ENCODE measurements around the gene TNF.

Gene TNF

DNA sequence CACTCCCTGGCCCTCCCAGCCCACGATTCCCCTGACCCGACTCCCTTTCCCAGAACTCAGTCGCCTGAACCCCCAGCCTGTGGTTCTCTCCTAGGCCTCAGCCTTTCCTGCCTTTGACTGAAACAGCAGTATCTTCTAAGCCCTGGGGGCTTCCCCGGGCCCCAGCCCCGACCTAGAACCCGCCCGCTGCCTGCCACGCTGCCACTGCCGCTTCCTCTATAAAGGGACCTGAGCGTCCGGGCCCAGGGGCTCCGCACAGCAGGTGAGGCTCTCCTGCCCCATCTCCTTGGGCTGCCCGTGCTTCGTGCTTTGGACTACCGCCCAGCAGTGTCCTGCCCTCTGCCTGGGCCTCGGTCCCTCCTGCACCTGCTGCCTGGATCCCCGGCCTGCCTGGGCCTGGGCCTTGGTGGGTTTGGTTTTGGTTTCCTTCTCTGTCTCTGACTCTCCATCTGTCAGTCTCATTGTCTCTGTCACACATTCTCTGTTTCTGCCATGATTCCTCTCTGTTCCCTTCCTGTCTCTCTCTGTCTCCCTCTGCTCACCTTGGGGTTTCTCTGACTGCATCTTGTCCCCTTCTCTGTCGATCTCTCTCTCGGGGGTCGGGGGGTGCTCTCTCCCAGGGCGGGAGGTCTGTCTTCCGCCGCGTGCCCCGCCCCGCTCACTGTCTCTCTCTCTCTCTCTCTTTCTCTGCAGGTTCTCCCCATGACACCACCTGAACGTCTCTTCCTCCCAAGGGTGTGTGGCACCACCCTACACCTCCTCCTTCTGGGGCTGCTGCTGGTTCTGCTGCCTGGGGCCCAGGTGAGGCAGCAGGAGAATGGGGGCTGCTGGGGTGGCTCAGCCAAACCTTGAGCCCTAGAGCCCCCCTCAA is 3.1 kb upstream of the TNF start, which contains the start of gene LTA:
TSS of gene LTA (plus strand) at position 249 of the 871 bp plus-strand sequence. CDS start at position 703, 454 bp downstream.
- H3K27me3 ChIP-seq (ENCODE audit: control insufficient read depth in 5 of 5, insufficient read depth in 4 of 5, low read length in 5 of 5) = peaks cover 0 to 4% (median 0%) of the 10 kb centered on the region in 5 donors
- H3K27ac ChIP-seq (ENCODE audit: low read depth, low read length) = no peak within 1 kb of the TSS
- no peak within 1 kb of the TSS for H3K4me3 ChIP-seq (ENCODE audit: low read depth in 1 of 5, low read length in 5 of 5)

GRCh38 chr6:31573239-31574105 is 1.9 kb upstream of the TNF start:
- peaks cover 0 to 27% (median 9%) of the 10 kb centered on the region in 5 donors for H3K4me1 ChIP-seq (ENCODE audit: control insufficient read depth in 5 of 5, insufficient read depth in 5 of 5, low read length in 5 of 5)
- no peak overlapping the region for H3K9ac ChIP-seq (ENCODE audit: low read length in 5 of 5)
- H3K4me3 ChIP-seq (ENCODE audit: low read depth in 1 of 5, low read length in 5 of 5) = no peak overlapping the region
- no peak overlapping the region for H3K27ac ChIP-seq (ENCODE audit: low read depth, low read length)
- no peaks in the 10 kb centered on the region for H3K9me3 ChIP-seq (ENCODE audit: control insufficient read depth in 5 of 5, low read length in 5 of 5)
- H3K36me3 ChIP-seq (ENCODE audit: control insufficient read depth in 5 of 5, insufficient read depth in 5 of 5, low read length in 5 of 5) = peaks cover 0 to 4% (median 0%) of the 10 kb centered on the region in 5 donors
- peaks cover 0 to 4% (median 0%) of the 10 kb centered on the region in 5 donors for H3K27me3 ChIP-seq (ENCODE audit: control insufficient read depth in 5 of 5, insufficient read depth in 4 of 5, low read length in 5 of 5)

More for the DNA sequence above, 3.1 kb upstream of the TNF start, which contains the start of gene LTA:
- Histone ChIP-seq H3K9me3 (ENCODE audit: control insufficient read depth in 5 of 5, low read length in 5 of 5) (no peaks in the 10 kb centered on the region), H3K36me3 (ENCODE audit: control insufficient read depth in 5 of 5, insufficient read depth in 5 of 5, low read length in 5 of 5) (peaks cover 0 to 4% (median 0%) of the 10 kb centered on the region in 5 donors), H3K4me1 (ENCODE audit: control insufficient read depth in 5 of 5, insufficient read depth in 5 of 5, low read length in 5 of 5) (peaks cover 0 to 34% (median 9%) of the 10 kb centered on the region in 5 donors), H3K9ac (ENCODE audit: low read length in 5 of 5) (no peak within 1 kb of the TSS)

DNA sequence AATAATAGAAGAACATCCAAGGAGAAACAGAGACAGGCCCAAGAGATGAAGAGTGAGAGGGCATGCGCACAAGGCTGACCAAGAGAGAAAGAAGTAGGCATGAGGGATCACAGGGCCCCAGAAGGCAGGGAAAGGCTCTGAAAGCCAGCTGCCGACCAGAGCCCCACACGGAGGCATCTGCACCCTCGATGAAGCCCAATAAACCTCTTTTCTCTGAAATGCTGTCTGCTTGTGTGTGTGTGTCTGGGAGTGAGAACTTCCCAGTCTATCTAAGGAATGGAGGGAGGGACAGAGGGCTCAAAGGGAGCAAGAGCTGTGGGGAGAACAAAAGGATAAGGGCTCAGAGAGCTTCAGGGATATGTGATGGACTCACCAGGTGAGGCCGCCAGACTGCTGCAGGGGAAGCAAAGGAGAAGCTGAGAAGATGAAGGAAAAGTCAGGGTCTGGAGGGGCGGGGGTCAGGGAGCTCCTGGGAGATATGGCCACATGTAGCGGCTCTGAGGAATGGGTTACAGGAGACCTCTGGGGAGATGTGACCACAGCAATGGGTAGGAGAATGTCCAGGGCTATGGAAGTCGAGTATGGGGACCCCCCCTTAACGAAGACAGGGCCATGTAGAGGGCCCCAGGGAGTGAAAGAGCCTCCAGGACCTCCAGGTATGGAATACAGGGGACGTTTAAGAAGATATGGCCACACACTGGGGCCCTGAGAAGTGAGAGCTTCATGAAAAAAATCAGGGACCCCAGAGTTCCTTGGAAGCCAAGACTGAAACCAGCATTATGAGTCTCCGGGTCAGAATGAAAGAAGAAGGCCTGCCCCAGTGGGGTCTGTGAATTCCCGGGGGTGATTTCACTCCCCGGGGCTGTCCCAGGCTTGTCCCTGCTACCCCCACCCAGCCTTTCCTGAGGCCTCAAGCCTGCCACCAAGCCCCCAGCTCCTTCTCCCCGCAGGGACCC is 981 bp upstream of the TNF start:
- Histone ChIP-seq H3K4me3 (ENCODE audit: low read depth in 1 of 5, low read length in 5 of 5) (no peak overlapping the region), H3K4me1 (ENCODE audit: control insufficient read depth in 5 of 5, insufficient read depth in 5 of 5, low read length in 5 of 5) (peaks cover 0 to 26% (median 9%) of the 10 kb centered on the region in 5 donors), H3K27ac (ENCODE audit: low read depth, low read length) (peak overlapping the region; percentile 10), H3K27me3 (ENCODE audit: control insufficient read depth in 5 of 5, insufficient read depth in 4 of 5, low read length in 5 of 5) (peaks cover 0 to 4% (median 0%) of the 10 kb centered on the region in 5 donors), H3K9me3 (ENCODE audit: control insufficient read depth in 5 of 5, low read length in 5 of 5) (no peaks in the 10 kb centered on the region), H3K9ac (ENCODE audit: low read length in 5 of 5) (no peak overlapping the region), H3K36me3 (ENCODE audit: control insufficient read depth in 5 of 5, insufficient read depth in 5 of 5, low read length in 5 of 5) (peaks cover 0 to 4% (median 0%) of the 10 kb centered on the region in 5 donors)

DNA sequence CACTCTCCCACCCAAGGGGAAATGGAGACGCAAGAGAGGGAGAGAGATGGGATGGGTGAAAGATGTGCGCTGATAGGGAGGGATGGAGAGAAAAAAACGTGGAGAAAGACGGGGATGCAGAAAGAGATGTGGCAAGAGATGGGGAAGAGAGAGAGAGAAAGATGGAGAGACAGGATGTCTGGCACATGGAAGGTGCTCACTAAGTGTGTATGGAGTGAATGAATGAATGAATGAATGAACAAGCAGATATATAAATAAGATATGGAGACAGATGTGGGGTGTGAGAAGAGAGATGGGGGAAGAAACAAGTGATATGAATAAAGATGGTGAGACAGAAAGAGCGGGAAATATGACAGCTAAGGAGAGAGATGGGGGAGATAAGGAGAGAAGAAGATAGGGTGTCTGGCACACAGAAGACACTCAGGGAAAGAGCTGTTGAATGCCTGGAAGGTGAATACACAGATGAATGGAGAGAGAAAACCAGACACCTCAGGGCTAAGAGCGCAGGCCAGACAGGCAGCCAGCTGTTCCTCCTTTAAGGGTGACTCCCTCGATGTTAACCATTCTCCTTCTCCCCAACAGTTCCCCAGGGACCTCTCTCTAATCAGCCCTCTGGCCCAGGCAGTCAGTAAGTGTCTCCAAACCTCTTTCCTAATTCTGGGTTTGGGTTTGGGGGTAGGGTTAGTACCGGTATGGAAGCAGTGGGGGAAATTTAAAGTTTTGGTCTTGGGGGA is 754 bp downstream of the TNF start:
- H3K4me1 ChIP-seq (ENCODE audit: control insufficient read depth in 5 of 5, insufficient read depth in 5 of 5, low read length in 5 of 5) = peaks cover 0 to 35% (median 17%) of the 10 kb centered on the region in 5 donors
- H3K36me3 ChIP-seq (ENCODE audit: control insufficient read depth in 5 of 5, insufficient read depth in 5 of 5, low read length in 5 of 5) = peaks cover 0 to 4% (median 0%) of the 10 kb centered on the region in 5 donors
- H3K27ac ChIP-seq (ENCODE audit: low read depth, low read length) = no peak overlapping the region
- peak overlapping the region in 2 of 5 donors; percentile 42 to 68 for H3K9ac ChIP-seq (ENCODE audit: low read length in 5 of 5)
- no peaks in the 10 kb centered on the region for H3K9me3 ChIP-seq (ENCODE audit: control insufficient read depth in 5 of 5, low read length in 5 of 5)
- H3K4me3 ChIP-seq (ENCODE audit: low read depth in 1 of 5, low read length in 5 of 5) = peak overlapping the region; percentile 33 to 62 (median 56)
- H3K27me3 ChIP-seq (ENCODE audit: control insufficient read depth in 5 of 5, insufficient read depth in 4 of 5, low read length in 5 of 5) = peaks cover 0 to 4% (median 0%) of the 10 kb centered on the region in 5 donors

GRCh38 chr6:31576897-31577578 is 1.7 kb downstream of the TNF start:
- Histone ChIP-seq H3K9me3 (ENCODE audit: control insufficient read depth in 5 of 5, low read length in 5 of 5) (no peaks in the 10 kb centered on the region), H3K4me3 (ENCODE audit: low read depth in 1 of 5, low read length in 5 of 5) (peak overlapping the region in 3 of 5 donors; percentile 2 to 56 (median 5)), H3K36me3 (ENCODE audit: control insufficient read depth in 5 of 5, insufficient read depth in 5 of 5, low read length in 5 of 5) (peaks cover 0 to 4% (median 0%) of the 10 kb centered on the region in 5 donors), H3K4me1 (ENCODE audit: control insufficient read depth in 5 of 5, insufficient read depth in 5 of 5, low read length in 5 of 5) (peaks cover 2 to 44% (median 26%) of the 10 kb centered on the region in 5 donors), H3K27me3 (ENCODE audit: control insufficient read depth in 5 of 5, insufficient read depth in 4 of 5, low read length in 5 of 5) (peaks cover 0 to 4% (median 0%) of the 10 kb centered on the region in 5 donors), H3K9ac (ENCODE audit: low read length in 5 of 5) (no peak overlapping the region), H3K27ac (ENCODE audit: low read depth, low read length) (no peak overlapping the region)

DNA sequence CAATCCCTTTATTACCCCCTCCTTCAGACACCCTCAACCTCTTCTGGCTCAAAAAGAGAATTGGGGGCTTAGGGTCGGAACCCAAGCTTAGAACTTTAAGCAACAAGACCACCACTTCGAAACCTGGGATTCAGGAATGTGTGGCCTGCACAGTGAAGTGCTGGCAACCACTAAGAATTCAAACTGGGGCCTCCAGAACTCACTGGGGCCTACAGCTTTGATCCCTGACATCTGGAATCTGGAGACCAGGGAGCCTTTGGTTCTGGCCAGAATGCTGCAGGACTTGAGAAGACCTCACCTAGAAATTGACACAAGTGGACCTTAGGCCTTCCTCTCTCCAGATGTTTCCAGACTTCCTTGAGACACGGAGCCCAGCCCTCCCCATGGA is 2.2 kb downstream of the TNF start:
- Histone ChIP-seq H3K36me3 (ENCODE audit: control insufficient read depth in 5 of 5, insufficient read depth in 5 of 5, low read length in 5 of 5) (peaks cover 0 to 4% (median 0%) of the 10 kb centered on the region in 5 donors), H3K4me3 (ENCODE audit: low read depth in 1 of 5, low read length in 5 of 5) (no peak overlapping the region), H3K27me3 (ENCODE audit: control insufficient read depth in 5 of 5, insufficient read depth in 4 of 5, low read length in 5 of 5) (peaks cover 0 to 4% (median under 1%) of the 10 kb centered on the region in 5 donors), H3K9me3 (ENCODE audit: control insufficient read depth in 5 of 5, low read length in 5 of 5) (no peaks in the 10 kb centered on the region), H3K27ac (ENCODE audit: low read depth, low read length) (no peak overlapping the region), H3K9ac (ENCODE audit: low read length in 5 of 5) (no peak overlapping the region), H3K4me1 (ENCODE audit: control insufficient read depth in 5 of 5, insufficient read depth in 5 of 5, low read length in 5 of 5) (peaks cover 4 to 50% (median 30%) of the 10 kb centered on the region in 5 donors)

DNA sequence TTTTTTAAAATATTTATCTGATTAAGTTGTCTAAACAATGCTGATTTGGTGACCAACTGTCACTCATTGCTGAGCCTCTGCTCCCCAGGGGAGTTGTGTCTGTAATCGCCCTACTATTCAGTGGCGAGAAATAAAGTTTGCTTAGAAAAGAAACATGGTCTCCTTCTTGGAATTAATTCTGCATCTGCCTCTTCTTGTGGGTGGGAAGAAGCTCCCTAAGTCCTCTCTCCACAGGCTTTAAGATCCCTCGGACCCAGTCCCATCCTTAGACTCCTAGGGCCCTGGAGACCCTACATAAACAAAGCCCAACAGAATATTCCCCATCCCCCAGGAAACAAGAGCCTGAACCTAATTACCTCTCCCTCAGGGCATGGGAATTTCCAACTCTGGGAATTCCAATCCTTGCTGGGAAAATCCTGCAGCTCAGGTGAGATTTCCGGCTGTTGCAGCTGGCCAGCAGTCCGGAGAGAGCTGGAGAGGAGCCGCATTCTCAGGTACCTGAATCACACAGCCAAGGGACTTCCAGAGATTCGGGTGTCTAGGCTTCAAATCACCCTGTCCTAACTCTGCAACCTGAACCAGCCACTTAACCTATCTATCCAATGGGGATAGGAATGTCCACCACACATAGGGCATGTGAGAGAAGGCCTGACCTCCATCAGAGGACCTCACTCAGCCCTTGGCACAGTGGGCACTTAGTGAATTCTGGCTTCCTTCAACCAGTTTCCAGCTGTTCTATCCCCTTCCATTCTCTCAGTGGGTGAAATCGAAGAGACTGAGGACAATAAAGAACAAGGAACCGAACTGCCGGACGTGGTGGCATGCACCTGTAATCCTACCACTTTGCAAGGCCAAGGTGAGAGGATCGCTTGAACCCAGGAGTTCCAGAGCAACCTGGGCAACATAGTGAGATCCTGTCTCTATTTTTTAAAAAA is 3.1 kb downstream of the TNF start:
- H3K9ac ChIP-seq (ENCODE audit: low read length in 5 of 5) = no peak overlapping the region
- no peak overlapping the region for H3K4me3 ChIP-seq (ENCODE audit: low read depth in 1 of 5, low read length in 5 of 5)
- H3K27ac ChIP-seq (ENCODE audit: low read depth, low read length) = no peak overlapping the region
- peaks cover 0 to 4% (median 0%) of the 10 kb centered on the region in 5 donors for H3K27me3 ChIP-seq (ENCODE audit: control insufficient read depth in 5 of 5, insufficient read depth in 4 of 5, low read length in 5 of 5)
- H3K36me3 ChIP-seq (ENCODE audit: control insufficient read depth in 5 of 5, insufficient read depth in 5 of 5, low read length in 5 of 5) = peaks cover 0 to 4% (median 0%) of the 10 kb centered on the region in 5 donors
- peaks cover 5 to 54% (median 30%) of the 10 kb centered on the region in 5 donors for H3K4me1 ChIP-seq (ENCODE audit: control insufficient read depth in 5 of 5, insufficient read depth in 5 of 5, low read length in 5 of 5)
- H3K9me3 ChIP-seq (ENCODE audit: control insufficient read depth in 5 of 5, low read length in 5 of 5) = no peaks in the 10 kb centered on the region

GRCh38 chr6:31579119-31579505 is 3.7 kb downstream of the TNF start:
- peaks cover 5 to 54% (median 30%) of the 10 kb centered on the region in 5 donors for H3K4me1 ChIP-seq (ENCODE audit: control insufficient read depth in 5 of 5, insufficient read depth in 5 of 5, low read length in 5 of 5)
- no peak overlapping the region for H3K9ac ChIP-seq (ENCODE audit: low read length in 5 of 5)
- no peak overlapping the region for H3K4me3 ChIP-seq (ENCODE audit: low read depth in 1 of 5, low read length in 5 of 5)
- H3K27ac ChIP-seq (ENCODE audit: low read depth, low read length) = no peak overlapping the region
- no peaks in the 10 kb centered on the region for H3K9me3 ChIP-seq (ENCODE audit: control insufficient read depth in 5 of 5, low read length in 5 of 5)
- peaks cover 0 to 4% (median 0%) of the 10 kb centered on the region in 5 donors for H3K27me3 ChIP-seq (ENCODE audit: control insufficient read depth in 5 of 5, insufficient read depth in 4 of 5, low read length in 5 of 5)
- H3K36me3 ChIP-seq (ENCODE audit: control insufficient read depth in 5 of 5, insufficient read depth in 5 of 5, low read length in 5 of 5) = peaks cover 0 to 4% (median 0%) of the 10 kb centered on the region in 5 donors

Data from subcutaneous abdominal adipose tissue (tissue), 5 donors.